ENCODE results near the gene B3GLCT.

- TF ChIP-seq POLR2A (IDR thresholded peaks at IDR 0.05; ENCODE audit: low read depth, low read length): no peak
- no peak for TF ChIP-seq NKRF (conservative IDR thresholded peaks at IDR 0.05)
- TF ChIP-seq ZZZ3 (IDR thresholded peaks at IDR 0.05; ENCODE audit: control insufficient read depth, insufficient read length, low read depth): no peak
- TF ChIP-seq REST (IDR thresholded peaks at IDR 0.05; ENCODE audit: low read depth, low read length): no peak
- no peak for TF ChIP-seq CTCF (IDR thresholded peaks at IDR 0.05 in 2 of 3, conservative IDR thresholded peaks at IDR 0.05 in 1 of 3; ENCODE audit: control insufficient read depth in 2 of 3, extremely low read depth in 1 of 3, insufficient read depth in 1 of 3, low read depth in 3 of 3, low read length in 3 of 3)
- TF ChIP-seq MLLT1 (IDR thresholded peaks at IDR 0.05): no peak
- TF ChIP-seq JUNB (IDR thresholded peaks at IDR 0.05): no peak
- no peak for TF ChIP-seq POLR2AphosphoS5 (IDR thresholded peaks at IDR 0.05; ENCODE audit: low read length)
- TF ChIP-seq USF2 (IDR thresholded peaks at IDR 0.05; ENCODE audit: borderline replicate concordance, low read depth, low read length): no peak
- no peak for TF ChIP-seq ZNF274 (IDR thresholded peaks at IDR 0.05; ENCODE audit: insufficient read depth, insufficient read length)
- TF ChIP-seq BCLAF1 (IDR thresholded peaks at IDR 0.05): no peak
- no peak for TF ChIP-seq LARP7 (IDR thresholded peaks at IDR 0.05)
These were observed 4.2 kb upstream of the B3GLCT start for GRCh38 chr13:31195616-31196015.
